Measurements from ENCODE around the gene KCNK1.

KCNK1 gene

GRCh38 chr1:233613252-233614172, at the start of gene KCNK1:
KCNK1 (plus strand) TSS chr1:233614106; CDS start chr1:233614172, 66 bp downstream.
- TF ChIP-seq CTCF (conservative IDR thresholded peaks at IDR 0.05; ENCODE audit: low read length): no peak
- peak; percentile 85 for DNase-seq (ENCODE audit: low read depth)
- H3K4me3 ChIP-seq (ENCODE audit: low read length): peak within 1 kb of the TSS; percentile 78

- DNase-seq (ENCODE audit: low read depth): no peak
- no peak overlapping the region for H3K4me3 ChIP-seq (ENCODE audit: low read length)
- TF ChIP-seq CTCF (conservative IDR thresholded peaks at IDR 0.05; ENCODE audit: low read length): no peak
Observed at GRCh38 chr1:233565313-233565712, 48.6 kb upstream of the KCNK1 start.

GRCh38 chr1:233566886-233567285, 47.0 kb upstream of the KCNK1 start:
- H3K4me3 ChIP-seq (ENCODE audit: low read length): no peak overlapping the region
- TF ChIP-seq CTCF (conservative IDR thresholded peaks at IDR 0.05; ENCODE audit: low read length): no peak
- no peak for DNase-seq (ENCODE audit: low read depth)

GRCh38 chr1:233569636-233570035, 44.3 kb upstream of the KCNK1 start:
- H3K4me3 ChIP-seq (ENCODE audit: low read length): no peak overlapping the region
- TF ChIP-seq CTCF (conservative IDR thresholded peaks at IDR 0.05; ENCODE audit: low read length): no peak
- DNase-seq (ENCODE audit: low read depth): no peak

- no peak overlapping the region for H3K4me3 ChIP-seq (ENCODE audit: low read length)
- no peak for TF ChIP-seq CTCF (conservative IDR thresholded peaks at IDR 0.05; ENCODE audit: low read length)
- DNase-seq (ENCODE audit: low read depth): no peak
Observed at GRCh38 chr1:233570216-233570615, 43.7 kb upstream of the KCNK1 start.

GRCh38 chr1:233570706-233571105, 43.2 kb upstream of the KCNK1 start:
- TF ChIP-seq CTCF (conservative IDR thresholded peaks at IDR 0.05; ENCODE audit: low read length): no peak
- no peak overlapping the region for H3K4me3 ChIP-seq (ENCODE audit: low read length)
- DNase-seq (ENCODE audit: low read depth): no peak

- H3K4me3 ChIP-seq (ENCODE audit: low read length): no peak overlapping the region
- TF ChIP-seq CTCF (conservative IDR thresholded peaks at IDR 0.05; ENCODE audit: low read length): no peak
- no peak for DNase-seq (ENCODE audit: low read depth)
Observed at GRCh38 chr1:233572896-233573295, 41.0 kb upstream of the KCNK1 start.
